Subcutaneous abdominal adipose tissue (tissue), 5 donors: ENCODE results near the gene ST6GAL2.

Experiments used
- H3K27ac ChIP-seq: one replicate; pipeline ENCODE4 v1.7.0; 2013; ENCODE audit warnings: low read depth, mild to moderate bottlenecking, inconsistent platforms, low read length, moderate library complexity
- H3K27me3 ChIP-seq, 5 donors: one replicate each; pipeline ENCODE4 v1.7.0; 2013; ENCODE audit warnings: low read length in 5 of 5, inconsistent platforms in 1 of 5; ENCODE audit not compliant: control insufficient read depth in 5 of 5, insufficient read depth in 4 of 5
- H3K36me3 ChIP-seq, 5 donors: one replicate each; pipeline ENCODE4 v1.7.0; 2013; ENCODE audit warnings: low read length in 5 of 5; ENCODE audit not compliant: control insufficient read depth in 5 of 5, insufficient read depth in 5 of 5
- H3K4me1 ChIP-seq, 5 donors: one replicate each; pipeline ENCODE4 v1.7.0; 2013; ENCODE audit warnings: low read length in 5 of 5, mild to moderate bottlenecking in 3 of 5, moderate library complexity in 1 of 5; ENCODE audit not compliant: control insufficient read depth in 5 of 5, insufficient read depth in 5 of 5
- H3K4me3 ChIP-seq, 5 donors: one replicate each; pipeline ENCODE4 v1.7.0; 2013; ENCODE audit warnings: low read length in 5 of 5, low read depth in 1 of 5
- H3K9ac ChIP-seq, 5 donors: one replicate each; pipeline ENCODE4 v1.7.0; 2013; ENCODE audit warnings: low read length in 5 of 5, mild to moderate bottlenecking in 4 of 5, moderate library complexity in 3 of 5
- H3K9me3 ChIP-seq, 5 donors: one replicate each; pipeline ENCODE4 v1.7.0; 2013; ENCODE audit warnings: low read length in 5 of 5; ENCODE audit not compliant: control insufficient read depth in 5 of 5
- donor health status: healthy.
- donor health status: healthy.
- donor health status: healthy.
- donor health status: healthy.
- donor health status: healthy.

ST6GAL2 gene

DNA sequence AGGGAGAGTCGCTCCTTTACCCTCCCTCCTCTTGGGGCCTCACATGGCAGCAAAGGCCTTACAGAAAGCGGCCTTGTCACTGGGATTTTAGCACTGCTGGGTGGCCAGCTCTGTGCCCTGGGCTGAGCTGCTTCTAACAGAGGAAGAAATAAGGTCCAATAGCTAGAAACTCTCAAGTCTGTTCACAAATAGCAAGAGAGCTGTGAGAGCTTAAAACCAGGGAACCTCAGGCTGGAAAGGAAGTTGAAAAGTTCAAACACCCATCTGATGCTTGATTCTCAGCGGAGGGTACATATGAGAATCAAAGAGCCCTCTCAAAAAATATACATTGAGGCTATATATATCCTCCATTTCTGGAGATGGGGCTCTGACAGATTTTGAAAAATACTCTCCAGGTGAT, 54.7 kb downstream of the ST6GAL2 start:
- no peak overlapping the region for H3K4me3 ChIP-seq
- no peaks in the 10 kb centered on the region for H3K4me1 ChIP-seq
- H3K27ac ChIP-seq, result no peak overlapping the region
- no peaks in the 10 kb centered on the region for H3K36me3 ChIP-seq
- H3K9ac ChIP-seq, result no peak overlapping the region
- no peaks in the 10 kb centered on the region for H3K27me3 ChIP-seq
- no peaks in the 10 kb centered on the region for H3K9me3 ChIP-seq

DNA sequence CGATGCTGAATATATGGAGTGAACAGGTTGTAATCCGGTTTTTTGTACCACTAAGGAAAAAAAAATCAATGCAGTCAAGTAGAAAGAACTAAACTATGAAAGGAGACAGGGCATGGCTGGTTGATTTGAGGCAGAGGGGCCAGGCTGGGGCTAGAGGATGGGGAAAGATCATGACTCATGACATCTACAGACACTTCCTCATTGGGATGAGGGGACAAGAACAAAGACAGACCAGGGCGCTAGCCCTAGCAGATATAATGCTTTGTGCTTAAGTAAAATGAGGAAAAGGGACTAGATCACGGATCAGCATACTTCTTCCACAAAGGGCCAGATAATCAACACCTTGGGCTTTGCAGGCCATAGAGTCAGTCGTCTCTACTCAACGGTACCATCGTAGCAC, 55.8 kb downstream of the ST6GAL2 start:
- H3K4me3 ChIP-seq, result no peak overlapping the region
- no peaks in the 10 kb centered on the region for H3K4me1 ChIP-seq
- H3K27ac ChIP-seq, result no peak overlapping the region
- H3K36me3 ChIP-seq, result no peaks in the 10 kb centered on the region
- peaks cover 0 to 1% (median under 1%) of the 10 kb centered on the region in 5 donors for H3K9me3 ChIP-seq
- no peaks in the 10 kb centered on the region for H3K27me3 ChIP-seq
- H3K9ac ChIP-seq, result no peak overlapping the region

DNA sequence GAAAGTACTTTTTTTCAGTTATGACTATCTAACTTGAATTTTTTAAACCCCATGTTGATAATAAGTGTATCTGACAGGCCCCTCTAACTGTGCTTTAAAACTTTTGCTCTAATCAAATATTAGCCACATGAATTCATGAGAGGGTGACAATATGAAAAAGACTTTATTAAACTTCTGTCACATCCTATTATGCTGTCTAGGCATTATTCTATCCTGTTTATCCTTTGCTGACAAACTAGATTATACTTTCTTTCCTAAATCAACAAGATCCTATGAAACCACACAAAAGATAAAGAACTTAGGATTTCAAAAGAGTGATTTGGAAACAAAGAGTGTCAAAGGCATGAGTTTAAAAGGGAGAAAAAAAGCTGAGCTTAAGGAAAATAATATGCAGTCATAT, 57.8 kb downstream of the ST6GAL2 start:
- no peak overlapping the region for H3K9ac ChIP-seq

DNA sequence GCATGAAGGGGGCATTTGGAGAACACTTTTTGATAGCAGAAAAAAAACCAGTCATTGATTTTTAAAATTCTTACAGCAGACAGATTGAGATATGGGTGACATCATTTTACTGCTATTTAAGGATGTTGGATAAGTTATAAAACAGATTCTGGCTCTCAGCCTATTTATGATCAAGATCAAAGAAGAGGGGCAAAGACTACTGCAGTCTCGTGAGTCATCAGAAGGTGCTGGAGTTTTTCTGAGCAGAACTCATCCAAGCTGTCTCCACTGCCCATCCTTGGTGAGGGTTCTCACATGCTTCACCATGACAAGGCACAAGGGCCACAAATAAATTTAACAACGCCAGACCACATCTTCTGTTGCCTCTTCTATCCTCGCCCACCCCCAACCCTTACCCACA, 58.8 kb downstream of the ST6GAL2 start:
- H3K9ac ChIP-seq, result no peak overlapping the region
- H3K4me3 ChIP-seq, result no peak overlapping the region
- no peaks in the 10 kb centered on the region for H3K36me3 ChIP-seq
- H3K27me3 ChIP-seq, result no peaks in the 10 kb centered on the region
- H3K9me3 ChIP-seq, result peaks cover 0 to 8% (median 4%) of the 10 kb centered on the region in 5 donors
- H3K4me1 ChIP-seq, result no peaks in the 10 kb centered on the region
- H3K27ac ChIP-seq, result no peak overlapping the region

More for the DNA sequence above, 57.8 kb downstream of the ST6GAL2 start:
- no peaks in the 10 kb centered on the region for H3K4me1 ChIP-seq
- no peaks in the 10 kb centered on the region for H3K27me3 ChIP-seq
- H3K27ac ChIP-seq, result no peak overlapping the region
- H3K4me3 ChIP-seq, result no peak overlapping the region
- H3K9me3 ChIP-seq, result peaks cover 0 to 8% (median 4%) of the 10 kb centered on the region in 5 donors
- no peaks in the 10 kb centered on the region for H3K36me3 ChIP-seq

DNA sequence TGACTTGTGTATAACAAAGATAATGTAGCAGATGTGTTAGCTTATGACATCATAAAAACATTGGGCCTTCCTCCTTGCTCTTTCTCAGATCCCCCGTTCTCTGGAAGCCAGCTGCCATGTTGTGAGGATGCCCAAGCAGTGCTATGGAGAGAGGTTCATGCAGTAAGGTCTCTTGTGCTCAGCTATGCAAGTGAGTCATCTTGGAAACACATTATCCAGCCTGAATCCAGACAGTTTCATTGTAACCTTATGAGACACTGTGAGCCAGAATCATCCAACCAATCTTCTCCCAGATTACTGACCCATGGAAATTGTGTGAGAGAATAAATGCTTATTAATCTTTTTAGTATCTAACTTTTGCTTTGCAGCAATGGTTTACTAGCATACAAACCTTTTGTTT, 60.8 kb downstream of the ST6GAL2 start:
- Histone ChIP-seq H3K36me3 (no peaks in the 10 kb centered on the region), H3K9me3 (peaks cover 0 to 8% (median 4%) of the 10 kb centered on the region in 5 donors), H3K27me3 (no peaks in the 10 kb centered on the region), H3K27ac (no peak overlapping the region), H3K4me3 (no peak overlapping the region), H3K9ac (no peak overlapping the region), H3K4me1 (no peaks in the 10 kb centered on the region)

DNA sequence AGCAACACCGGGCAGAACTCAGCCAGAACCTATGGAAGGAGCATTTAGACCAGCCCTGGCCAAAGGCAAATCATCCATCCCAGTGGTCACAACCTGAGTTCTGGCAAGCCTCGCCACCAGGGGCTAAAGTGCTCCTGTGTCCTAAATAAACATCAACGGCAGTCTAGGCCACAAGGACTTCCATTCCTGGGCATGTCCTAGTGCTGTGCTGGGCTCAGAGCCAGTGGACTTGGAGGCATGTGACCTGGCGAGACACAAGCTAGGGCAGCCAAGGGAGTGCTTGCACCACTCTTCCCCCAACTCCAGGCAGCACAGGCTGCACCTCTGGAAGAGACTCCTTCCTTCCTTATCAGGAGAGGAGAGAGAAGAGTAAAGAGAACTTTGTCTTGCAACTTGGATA, 69.0 kb downstream of the ST6GAL2 start:
- H3K9me3 ChIP-seq, result peaks cover 0 to 4% (median 0%) of the 10 kb centered on the region in 5 donors
- no peak overlapping the region for H3K27ac ChIP-seq
- H3K27me3 ChIP-seq, result no peaks in the 10 kb centered on the region
- peak overlapping the region in 2 of 5 donors; percentile 10 to 15 for H3K4me3 ChIP-seq
- peaks cover 0 to 22% (median 17%) of the 10 kb centered on the region in 5 donors for H3K4me1 ChIP-seq
- no peak overlapping the region for H3K9ac ChIP-seq
- no peaks in the 10 kb centered on the region for H3K36me3 ChIP-seq

DNA sequence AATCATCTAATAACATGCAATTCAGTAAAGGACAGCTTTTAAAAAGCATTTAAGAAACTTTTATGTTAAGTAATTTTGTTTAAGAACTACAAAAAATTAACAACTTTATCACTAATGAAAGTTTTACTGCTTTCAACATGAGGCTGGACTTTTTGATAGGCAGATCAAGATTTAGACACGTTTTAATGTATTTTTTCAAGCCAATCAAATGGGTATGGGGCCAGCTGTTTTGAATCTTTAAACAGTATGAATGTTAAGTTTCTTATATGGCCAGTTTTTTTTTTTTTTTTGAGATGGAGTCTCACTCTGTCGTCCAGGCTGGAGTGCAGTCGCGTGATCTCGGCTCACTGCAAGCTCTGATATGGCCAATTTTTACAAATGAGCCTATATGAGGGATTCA, 73.1 kb downstream of the ST6GAL2 start:
- no peak overlapping the region for H3K9ac ChIP-seq
- no peak overlapping the region for H3K4me3 ChIP-seq
- peaks cover 0 to 13% (median 9%) of the 10 kb centered on the region in 5 donors for H3K4me1 ChIP-seq
- peaks cover 0 to 4% (median 0%) of the 10 kb centered on the region in 5 donors for H3K9me3 ChIP-seq
- no peak overlapping the region for H3K27ac ChIP-seq
- H3K27me3 ChIP-seq, result no peaks in the 10 kb centered on the region
- no peaks in the 10 kb centered on the region for H3K36me3 ChIP-seq

DNA sequence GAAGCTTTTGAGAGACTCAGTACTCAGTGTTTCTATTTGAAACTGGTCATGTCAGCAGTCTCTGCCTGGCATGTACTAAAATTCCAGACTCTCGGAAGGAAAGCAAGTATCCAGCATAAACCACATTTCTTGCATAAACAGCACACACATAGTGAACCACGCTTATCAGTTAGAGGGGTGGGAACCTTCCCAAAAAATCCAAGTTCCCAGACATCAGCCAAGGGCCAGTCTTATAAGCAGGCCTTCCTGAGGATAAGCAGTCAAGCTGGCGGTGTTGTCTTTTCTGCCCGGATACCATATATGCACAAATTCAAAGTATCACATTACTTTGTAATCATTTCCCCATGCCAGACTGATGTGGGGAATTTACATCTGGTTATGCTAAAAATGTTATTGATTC, 73.6 kb downstream of the ST6GAL2 start:
- Histone ChIP-seq H3K4me1 (peaks cover 0 to 9% (median 5%) of the 10 kb centered on the region in 5 donors), H3K27me3 (no peaks in the 10 kb centered on the region), H3K9ac (no peak overlapping the region), H3K4me3 (no peak overlapping the region), H3K27ac (no peak overlapping the region), H3K36me3 (no peaks in the 10 kb centered on the region), H3K9me3 (peaks cover 0 to 4% (median 0%) of the 10 kb centered on the region in 5 donors)

DNA sequence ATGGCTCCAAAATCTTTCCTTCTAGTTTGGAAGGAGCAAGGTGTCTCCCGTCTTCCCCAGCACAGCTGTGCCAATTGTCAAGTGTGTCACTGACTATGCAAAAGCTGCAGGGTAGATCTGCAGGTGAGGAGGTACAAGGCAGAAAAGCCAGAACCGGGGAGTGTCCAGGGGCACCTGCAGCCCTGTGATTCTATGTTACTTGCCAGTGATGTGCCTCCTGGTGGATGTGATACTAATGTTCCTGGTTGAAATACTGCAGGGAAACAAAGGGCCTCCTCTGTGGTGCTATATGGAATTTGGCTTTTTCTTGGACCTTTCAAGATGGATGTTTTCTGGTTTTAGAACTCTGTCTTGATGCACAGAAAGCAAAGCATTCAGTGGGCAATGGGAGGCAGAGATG, 80.3 kb downstream of the ST6GAL2 start:
- no peaks in the 10 kb centered on the region for H3K27me3 ChIP-seq
- H3K9ac ChIP-seq, result no peak overlapping the region
- H3K36me3 ChIP-seq, result no peaks in the 10 kb centered on the region
- no peaks in the 10 kb centered on the region for H3K4me1 ChIP-seq
- H3K9me3 ChIP-seq, result no peaks in the 10 kb centered on the region
- no peak overlapping the region for H3K27ac ChIP-seq
- no peak overlapping the region for H3K4me3 ChIP-seq

DNA sequence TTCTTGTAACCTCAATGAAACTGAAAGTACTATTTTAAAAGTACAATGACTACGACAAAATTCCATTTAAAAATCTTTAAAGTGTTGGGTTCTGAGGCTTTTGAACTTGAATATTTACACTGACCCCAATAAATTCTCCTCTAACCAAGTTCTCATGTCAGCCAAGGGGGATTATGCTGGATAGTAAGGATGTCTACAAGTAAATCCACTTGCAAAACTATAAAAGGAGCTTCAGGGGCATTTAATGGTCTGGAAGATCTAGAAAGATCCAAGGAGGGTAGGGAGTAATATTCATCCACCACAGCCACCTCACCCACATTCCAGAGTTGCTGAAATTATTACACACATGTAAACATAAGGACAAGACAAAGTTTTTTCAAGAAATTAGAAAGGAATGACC, 81.8 kb downstream of the ST6GAL2 start:
- H3K4me1 ChIP-seq, result no peaks in the 10 kb centered on the region
- H3K36me3 ChIP-seq, result no peaks in the 10 kb centered on the region

More for the DNA sequence above, 81.8 kb downstream of the ST6GAL2 start:
- no peak overlapping the region for H3K4me3 ChIP-seq
- no peak overlapping the region for H3K27ac ChIP-seq
- no peaks in the 10 kb centered on the region for H3K27me3 ChIP-seq
- no peaks in the 10 kb centered on the region for H3K9me3 ChIP-seq
- no peak overlapping the region for H3K9ac ChIP-seq
